GM23338 (cell line): ENCODE data around the gene KISS1R. TPM values are rescaled to one million over a fixed set of nuclear protein-coding genes. Genes with fewer than 3 reads are reported as not detected.

Source experiments
- ATAC-seq: fragments of 200-7000 bp; cut with Tn5 transposase; 3 replicates; pipeline ENCODE4 v1.9.1; 2020
- DNase-seq: peaks from one replicate; pipeline ENCODE4 v3.0.0-alpha.2; 2015; ENCODE audit warnings: low spot score
- H2AFZ ChIP-seq: fragments of 200-600 bp; sonication (generic); 2 replicates; pipeline ENCODE4 v1.8.0; 2016; ENCODE audit warnings: antibody characterized with exemption, mild to moderate bottlenecking, moderate library complexity
- H3F3A ChIP-seq: fragments of 200-600 bp; sonication (generic); replicated peaks from 2 replicates; pipeline ENCODE4 v1.8.0; 2017; ENCODE audit warnings: antibody characterized with exemption, mixed run types, low read depth
- H3K27ac ChIP-seq: fragments of 200-600 bp; sonication (generic); 2 replicates; pipeline ENCODE4 v1.6.1; 2016; ENCODE audit warnings: low read depth
- H3K27me3 ChIP-seq: fragments of 200-600 bp; sonication (generic); 2 replicates; pipeline ENCODE4 v1.8.0; 2016; ENCODE audit warnings: mild to moderate bottlenecking, mixed run types, moderate library complexity; ENCODE audit not compliant: insufficient read depth
- H3K36me3 ChIP-seq: fragments of 200-600 bp; sonication (generic); 2 replicates; pipeline ENCODE4 v1.8.0; 2016; ENCODE audit warnings: mild to moderate bottlenecking; ENCODE audit not compliant: insufficient read depth
- H3K4me1 ChIP-seq: fragments of 200-600 bp; sonication (generic); 2 replicates; pipeline ENCODE4 v1.8.0; 2016; ENCODE audit warnings: mild to moderate bottlenecking, moderate library complexity; ENCODE audit not compliant: insufficient read depth
- H3K4me2 ChIP-seq: fragments of 200-600 bp; sonication (generic); 2 replicates; pipeline ENCODE4 v1.7.1; 2017; ENCODE audit warnings: mixed run types
- H3K4me3 ChIP-seq: fragments of 200-600 bp; sonication (generic); 2 replicates; pipeline ENCODE4 v1.6.1; 2016; ENCODE audit warnings: mixed run types
- H3K79me2 ChIP-seq: fragments of 200-600 bp; sonication (generic); replicated peaks from 2 replicates; pipeline ENCODE4 v1.8.0; 2017; ENCODE audit warnings: mild to moderate bottlenecking; ENCODE audit not compliant: insufficient read depth
- H3K9me2 ChIP-seq: fragments of 200-600 bp; sonication (generic); 2 replicates; pipeline ENCODE4 v1.8.0; 2017; ENCODE audit not compliant: insufficient read depth
- H4K20me1 ChIP-seq: fragments of 200-600 bp; sonication (generic); replicated peaks from 2 replicates; pipeline ENCODE4 v1.8.0; 2017; ENCODE audit warnings: mild to moderate bottlenecking; ENCODE audit not compliant: insufficient read depth
- H3K27ac Mint-ChIP-seq: 2 replicates; pipeline ENCODE4 v1.8.0; 2020; ENCODE audit warnings: inconsistent platforms, mild to moderate bottlenecking, moderate library complexity, mixed read lengths
- H3K27me3 Mint-ChIP-seq: 3 replicates; pipeline ENCODE4 v1.8.0; 2022; ENCODE audit warnings: low read depth, mild to moderate bottlenecking, moderate library complexity, mixed read lengths, inconsistent platforms; ENCODE audit not compliant: insufficient read depth, poor library complexity
- H3K36me3 Mint-ChIP-seq: 3 replicates; pipeline ENCODE4 v1.8.0; 2021; ENCODE audit warnings: low read depth, mild to moderate bottlenecking, inconsistent platforms, moderate library complexity, mixed read lengths
- H3K4me1 Mint-ChIP-seq: 3 replicates; pipeline ENCODE4 v1.8.0; 2020; ENCODE audit warnings: mild to moderate bottlenecking, inconsistent platforms, mixed read lengths
- H3K4me3 Mint-ChIP-seq: 3 replicates; pipeline ENCODE4 v1.8.0; 2021; ENCODE audit warnings: moderate library complexity, mild to moderate bottlenecking, inconsistent platforms, mixed read lengths
- H3K9me3 Mint-ChIP-seq: 3 replicates; pipeline ENCODE4 v1.8.0; 2020; ENCODE audit warnings: moderate library complexity, mild to moderate bottlenecking, inconsistent platforms, mixed read lengths
- CREB1 ChIP-seq: fragments of 250-450 bp; sonication (Bioruptor Pico); IDR thresholded peaks from 2 replicates; pipeline ENCODE4 v1.5.0; 2020; ENCODE audit warnings: low read depth, mild to moderate bottlenecking, moderate library complexity
- CTCF ChIP-seq, 2 experiments: fragments of 200-600 bp in 1 of 2; sonication (generic) in 1 of 2; conservative IDR thresholded peaks; 2 replicates each; pipeline versions ENCODE4 v1.5.1 to v1.6.1; 2016 to 2017; ENCODE audit warnings: antibody characterized with exemption in 2 of 2, low read depth in 2 of 2, mild to moderate bottlenecking in 2 of 2, moderate library complexity in 1 of 2
- ETS1 ChIP-seq: IDR thresholded peaks from 2 replicates; pipeline ENCODE4 v1.6.1; 2016; ENCODE audit warnings: antibody characterized with exemption
- EZH2 ChIP-seq: fragments of 200-600 bp; sonication (generic); IDR thresholded peaks from one replicate; pipeline ENCODE4 v1.8.0; 2017; ENCODE audit warnings: antibody characterized with exemption, mild to moderate bottlenecking, low read depth; ENCODE audit not compliant: unreplicated experiment
- EZH2phosphoT487 ChIP-seq: fragments of 200-600 bp; sonication (generic); IDR thresholded peaks from one replicate; pipeline ENCODE4 v1.8.1; 2018; ENCODE audit warnings: antibody characterized with exemption; ENCODE audit not compliant: unreplicated experiment
- JUNB ChIP-seq: IDR thresholded peaks from one replicate; pipeline ENCODE4 v1.6.1; 2016; ENCODE audit warnings: antibody characterized with exemption; ENCODE audit not compliant: unreplicated experiment
- NANOG ChIP-seq: IDR thresholded peaks from 2 replicates; pipeline ENCODE4 v1.6.1; 2016; ENCODE audit warnings: antibody characterized with exemption, borderline replicate concordance
- POLR2AphosphoS5 ChIP-seq: IDR thresholded peaks from 2 replicates; pipeline ENCODE4 v1.6.1; 2016; ENCODE audit warnings: antibody characterized with exemption, low read depth
- REST ChIP-seq: IDR thresholded peaks from one replicate; pipeline ENCODE4 v1.6.1; 2018; ENCODE audit warnings: antibody characterized with exemption; ENCODE audit not compliant: unreplicated experiment
- STAT1 ChIP-seq: IDR thresholded peaks from one replicate; pipeline ENCODE4 v1.6.1; 2016; ENCODE audit warnings: antibody characterized with exemption; ENCODE audit not compliant: unreplicated experiment
- ZNF114 ChIP-seq: fragments of 250-450 bp; sonication (Bioruptor Pico); IDR thresholded peaks from 2 replicates; pipeline ENCODE4 v1.5.0; 2020; ENCODE audit warnings: mild to moderate bottlenecking, moderate library complexity
- ZNF331 ChIP-seq: fragments of 250-450 bp; sonication (Bioruptor Pico); IDR thresholded peaks from 2 replicates; pipeline ENCODE4 v1.5.0; 2020; ENCODE audit warnings: low read depth, mild to moderate bottlenecking, moderate library complexity
- ZNF462 ChIP-seq: fragments of 250-450 bp; sonication (Bioruptor Pico); IDR thresholded peaks from 2 replicates; pipeline ENCODE4 v1.5.0; 2020; ENCODE audit warnings: mild to moderate bottlenecking, moderate library complexity
- polyA plus RNA-seq: library from polyadenylated mRNA; unstranded; fragments of >200 nt; fragmentation: Nextera tagmentation; extraction: Ambion mirVana; gene quantifications from 2 replicates; pipeline ENCODE4 v1.2.1, GENCODE V29; 2016
- total RNA-seq: library from RNA; depleted of rRNA; stranded (reverse); fragments of >200 nt; shearing (Covaris generic); gene quantifications from 2 replicates; pipeline ENCODE4 v1.2.3, GENCODE V29; 2014

Gene KISS1R
- total and polyA plus RNA-seq, 2 experiments from 2014 or later = 0.78 to 4.0 TPM

GRCh38 chr19:901216-902092 is 15.7 kb upstream of the KISS1R start:
- no peak for TF ChIP-seq REST
- no peak for TF ChIP-seq EZH2phosphoT487
- no peak for TF ChIP-seq JUNB
- no peak for TF ChIP-seq ZNF462 (CRISPR knock-in tag)
- TF ChIP-seq POLR2AphosphoS5 = no peak
- TF ChIP-seq EZH2 = no peak
- TF ChIP-seq CREB1 (CRISPR knock-in tag) = no peak
- no peak for TF ChIP-seq ETS1
- TF ChIP-seq ZNF114 (CRISPR knock-in tag) = no peak
- TF ChIP-seq CTCF (conservative IDR thresholded peaks at IDR 0.05; ENCODE audit: low read depth in 2 of 2) = no peak
- no peak for TF ChIP-seq NANOG
- TF ChIP-seq ZNF331 = no peak
- no peak for TF ChIP-seq STAT1
- H3K4me3 Mint-ChIP-seq = no peak overlapping the region
- Histone ChIP-seq H3K4me2 (no peak overlapping the region), H3K4me3 (no peak overlapping the region), H3K4me1 (peaks cover 3% of the 10 kb centered on the region; the same call in 1 of the 2 replicates), H3K79me2 (peaks cover 22% of the 10 kb centered on the region), H2AFZ (no peak overlapping the region), H3K9me2 (no peaks in the 10 kb centered on the region), H3K27ac (no peak overlapping the region), H3K27me3 (no peaks in the 10 kb centered on the region), H3K36me3 (no peaks in the 10 kb centered on the region), H3F3A (peaks cover 5% of the 10 kb centered on the region), H4K20me1 (peaks cover 10% of the 10 kb centered on the region)
- H3K27ac Mint-ChIP-seq = no peak overlapping the region
- ATAC-seq (no peak), DNase-seq (no peak)
- H3K4me1 Mint-ChIP-seq = peaks cover 5% of the 10 kb centered on the region
- H3K36me3 Mint-ChIP-seq = peaks cover 18% of the 10 kb centered on the region
- H3K27me3 Mint-ChIP-seq = peaks cover 5% of the 10 kb centered on the region
- H3K9me3 Mint-ChIP-seq = no peaks in the 10 kb centered on the region
